HEK293 (cell line): ENCODE data around the gene PRG2.

ENCODE experiments used
- CTCF ChIA-PET: fragments of 350-600 bp; formaldehyde crosslinking; extraction: SDS; loops from one replicate; lab custom pipeline; 2021; ENCODE audit warnings: antibody characterized with exemption; lab: Yijun Ruan, JAX
- POLR2A ChIA-PET: fragments of 300-600 bp; formaldehyde crosslinking; extraction: SDS; loops from one replicate; lab custom pipeline; 2020; ENCODE audit warnings: antibody characterized with exemption, inconsistent platforms; lab: Yijun Ruan, JAX
- H3K27ac ChIP-seq: fragments of 200-500 bp; sonication (Bioruptor generic); 2 replicates; pipeline ENCODE4 v1.5.1; 2014; ENCODE audit warnings: low read depth, low read length, control low read depth, inconsistent platforms; ENCODE audit errors: extremely low read depth
- H3K36me3 ChIP-seq, 2 experiments: fragments of 200-500 bp in 1 of 2; sonication (Bioruptor generic) in 1 of 2; 1 replicate in 1 of 2; 2 replicates in 1 of 2; pipeline ENCODE4 v1.5.1; 2014 to 2017; ENCODE audit warnings: inconsistent platforms in 2 of 2, low read length in 2 of 2; ENCODE audit not compliant: control insufficient read depth in 2 of 2, insufficient read depth in 1 of 2
- H3K4me1 ChIP-seq: fragments of 200-500 bp; sonication (Bioruptor generic); 2 replicates; pipeline ENCODE4 v1.5.1; 2014; ENCODE audit warnings: mild to moderate bottlenecking, low read length, inconsistent platforms; ENCODE audit not compliant: control insufficient read depth, insufficient read depth
- H3K4me3 ChIP-seq: 2 replicates; pipeline ENCODE4 v1.5.1; 2011; ENCODE audit warnings: low read depth, mild to moderate bottlenecking, control low read depth, low read length, moderate library complexity
- H3K9me3 ChIP-seq: fragments of 200-500 bp; sonication (Bioruptor generic); 2 replicates; pipeline ENCODE4 v1.5.1; 2014; ENCODE audit warnings: low read depth, low read length, inconsistent platforms; ENCODE audit not compliant: control insufficient read depth, insufficient read depth
- BCL11A ChIP-seq: fragments of 450-650 bp; formaldehyde crosslinking; IDR thresholded peaks from 2 replicates; pipeline ENCODE4 v1.5.1; 2016; ENCODE audit warnings: low read depth, missing biosample characterization, missing genetic modification characterization
- GFI1B ChIP-seq: fragments of 450-650 bp; formaldehyde crosslinking; IDR thresholded peaks from 2 replicates; pipeline ENCODE4 v1.5.1; 2016; ENCODE audit warnings: missing biosample characterization, missing genetic modification characterization
- GLIS1 ChIP-seq: fragments of 450-650 bp; formaldehyde crosslinking; IDR thresholded peaks from 2 replicates; pipeline ENCODE4 v1.5.1; 2016; ENCODE audit warnings: missing biosample characterization, missing genetic modification characterization
- MEIS1 ChIP-seq: sonication (generic); formaldehyde crosslinking; IDR thresholded peaks from 2 replicates; pipeline ENCODE4 v1.8.1; 2022; ENCODE audit warnings: missing genetic modification reagents, mild to moderate bottlenecking, borderline replicate concordance
- OSR2 ChIP-seq: fragments of 450-650 bp; formaldehyde crosslinking; IDR thresholded peaks from 2 replicates; pipeline ENCODE4 v1.5.1; 2016; ENCODE audit warnings: missing biosample characterization, missing genetic modification characterization
- SCRT1 ChIP-seq: fragments of 450-650 bp; formaldehyde crosslinking; IDR thresholded peaks from 2 replicates; pipeline ENCODE4 v1.5.1; 2016; ENCODE audit warnings: missing biosample characterization, missing genetic modification characterization, borderline replicate concordance
- SCRT2 ChIP-seq: fragments of 450-650 bp; formaldehyde crosslinking; IDR thresholded peaks from 2 replicates; pipeline ENCODE4 v1.5.1; 2016; ENCODE audit warnings: missing biosample characterization, missing genetic modification characterization
- ZBTB17 ChIP-seq: fragments of 450-650 bp; formaldehyde crosslinking; IDR thresholded peaks from 2 replicates; pipeline ENCODE4 v1.5.1; 2016; ENCODE audit warnings: missing biosample characterization, missing genetic modification characterization
- ZBTB8A ChIP-seq: fragments of 450-650 bp; formaldehyde crosslinking; IDR thresholded peaks from 2 replicates; pipeline ENCODE4 v1.5.1; 2016; ENCODE audit warnings: missing biosample characterization, missing genetic modification characterization
- ZEB2 ChIP-seq: fragments of 450-650 bp; formaldehyde crosslinking; IDR thresholded peaks from 2 replicates; pipeline ENCODE4 v1.5.1; 2016; ENCODE audit warnings: missing biosample characterization, missing genetic modification characterization
- ZFHX2 ChIP-seq: fragments of 450-650 bp; formaldehyde crosslinking; conservative IDR thresholded peaks from 2 replicates; pipeline ENCODE4 v1.5.1; 2016; ENCODE audit warnings: missing biosample characterization, missing genetic modification characterization
- ZNF112 ChIP-seq: fragments of 450-650 bp; formaldehyde crosslinking; IDR thresholded peaks from 2 replicates; pipeline ENCODE4 v1.5.0; 2017; ENCODE audit warnings: missing biosample characterization, missing genetic modification characterization
- ZNF114 ChIP-seq: fragments of 450-650 bp; formaldehyde crosslinking; IDR thresholded peaks from 2 replicates; pipeline ENCODE4 v1.5.0; 2017; ENCODE audit warnings: missing biosample characterization, missing genetic modification characterization
- ZNF37A ChIP-seq: fragments of 450-650 bp; IDR thresholded peaks from 2 replicates; pipeline ENCODE4 v1.5.1; 2018; ENCODE audit warnings: missing biosample characterization, missing genetic modification characterization
- ZNF423 ChIP-seq: fragments of 450-650 bp; formaldehyde crosslinking; IDR thresholded peaks from 2 replicates; pipeline ENCODE4 v1.5.1; 2016; ENCODE audit warnings: missing biosample characterization, missing genetic modification characterization
- ZNF521 ChIP-seq: fragments of 450-650 bp; formaldehyde crosslinking; IDR thresholded peaks from 2 replicates; pipeline ENCODE4 v1.5.1; 2017; ENCODE audit warnings: missing biosample characterization, mild to moderate bottlenecking, missing genetic modification characterization
- ZNF610 ChIP-seq: fragments of 450-650 bp; formaldehyde crosslinking; IDR thresholded peaks from 2 replicates; pipeline ENCODE4 v1.5.1; 2016; ENCODE audit warnings: missing biosample characterization, missing genetic modification characterization, borderline replicate concordance
- ZNF623 ChIP-seq: fragments of 450-650 bp; formaldehyde crosslinking; IDR thresholded peaks from 2 replicates; pipeline ENCODE4 v1.5.1; 2016; ENCODE audit warnings: missing biosample characterization, missing genetic modification characterization
- ZNF626 ChIP-seq: fragments of 450-650 bp; sonication (Bioruptor Pico); formaldehyde crosslinking; IDR thresholded peaks from 2 replicates; pipeline ENCODE4 v1.5.1; 2018; ENCODE audit warnings: missing biosample characterization, missing genetic modification characterization, inconsistent platforms
- ZNF664 ChIP-seq: fragments of 450-650 bp; formaldehyde crosslinking; IDR thresholded peaks from 2 replicates; pipeline ENCODE4 v1.5.1; 2016; ENCODE audit warnings: missing biosample characterization, missing genetic modification characterization
- ZNF791 ChIP-seq: fragments of 450-650 bp; formaldehyde crosslinking; IDR thresholded peaks from 2 replicates; pipeline ENCODE4 v1.5.1; 2016; ENCODE audit warnings: missing biosample characterization, missing genetic modification characterization
- TF ChIP-seq, protein P1 (sequence below): fragments of 450-650 bp; formaldehyde crosslinking; IDR thresholded peaks from 2 replicates; pipeline ENCODE4 v1.5.1; 2016; ENCODE audit warnings: missing biosample characterization, missing genetic modification characterization

Gene PRG2

DNA sequence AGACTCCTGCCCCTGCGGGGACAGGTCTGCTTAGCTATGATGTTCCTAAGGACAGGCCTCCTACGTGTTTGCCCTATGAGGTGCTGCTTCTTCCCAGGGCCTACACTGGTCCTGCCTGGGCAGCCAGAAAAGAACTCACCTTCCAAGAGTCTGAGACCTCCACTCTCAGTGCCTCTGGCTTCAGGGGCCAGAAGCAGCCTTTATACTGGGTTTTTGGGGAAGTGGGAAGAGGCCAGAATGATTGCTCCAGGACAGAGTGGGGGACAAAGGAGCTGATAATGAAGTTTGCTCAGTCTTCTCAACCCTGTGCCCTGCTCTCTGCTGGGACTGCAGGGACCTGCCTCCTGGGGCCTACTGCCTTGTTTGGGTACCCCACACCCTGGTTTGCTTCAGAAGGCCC lies 9.5 kb downstream of the PRG2 start, which contains the start of gene PRG3:
Gene PRG3, minus strand, starts transcription at position 176 of the 400 bp plus-strand sequence. CDS start 442 bp downstream, outside the sequence.
- Histone ChIP-seq H3K4me3 (no peak within 1 kb of the TSS), H3K27ac (no peak within 1 kb of the TSS), H3K9me3 (no peaks in the 10 kb centered on the region), H3K36me3 (no peaks in the 10 kb centered on the region), H3K4me1 (no peaks in the 10 kb centered on the region)
- no peak for TF ChIP-seq ZNF626
- TF ChIP-seq ZNF791 (tag by site-specific recombination) = no peak
- TF ChIP-seq ZBTB17 = no peak
- no peak for TF ChIP-seq GFI1B (tag by site-specific recombination)
- TF ChIP-seq ZNF664 (tag by site-specific recombination) = no peak
- TF ChIP-seq BCL11A (tag by site-specific recombination) = no peak
- TF ChIP-seq OSR2 (tag by site-specific recombination) = no peak
- no peak for TF ChIP-seq ZNF37A (tag by site-specific recombination)
- TF ChIP-seq ZBTB8A (tag by site-specific recombination) = no peak
- TF ChIP-seq MEIS1 (CRISPR knock-in tag) = no peak
- ChIA-PET CTCF (interaction anchor here (0.6 kb wide), 1 partner anchor 146 kb away, joined by 3 read pairs; no protein-coding TSS in a partner anchor), POLR2A (interaction anchor here (0.7 kb wide), 1 partner anchor 8 kb away, joined by 4 read pairs; no protein-coding TSS in a partner anchor)

DNA sequence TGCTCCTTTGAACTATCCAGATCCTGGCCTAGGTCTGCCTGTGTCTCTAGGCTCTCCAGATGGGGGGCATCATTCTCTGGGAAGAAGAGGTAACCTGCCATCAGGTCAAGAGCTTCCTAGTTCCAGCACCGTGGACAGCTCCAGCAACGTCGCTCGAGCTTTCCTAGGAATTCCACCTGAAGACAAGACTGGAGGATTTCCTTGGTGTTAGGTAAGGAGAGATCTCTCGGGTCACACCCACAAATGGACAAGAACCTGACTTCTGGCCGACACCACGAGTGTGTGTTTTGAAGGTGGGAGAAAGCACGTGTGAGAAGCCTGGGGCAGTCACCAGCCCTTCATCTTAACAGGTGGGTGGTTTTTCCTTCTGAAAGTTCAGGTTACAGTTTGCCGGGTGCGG lies 10.7 kb downstream of the PRG2 start:
- ChIA-PET CTCF (interaction anchor here (1.0 kb wide), 1 partner anchor 80 kb away, joined by 4 read pairs; the partner anchor contains the start of gene RTN4RL2), POLR2A (no interaction called here)
- H3K4me1 ChIP-seq = no peaks in the 10 kb centered on the region
- H3K4me3 ChIP-seq = no peak overlapping the region
- H3K36me3 ChIP-seq = no peaks in the 10 kb centered on the region
- no peaks in the 10 kb centered on the region for H3K9me3 ChIP-seq
- TF ChIP-seq, protein P1, sequence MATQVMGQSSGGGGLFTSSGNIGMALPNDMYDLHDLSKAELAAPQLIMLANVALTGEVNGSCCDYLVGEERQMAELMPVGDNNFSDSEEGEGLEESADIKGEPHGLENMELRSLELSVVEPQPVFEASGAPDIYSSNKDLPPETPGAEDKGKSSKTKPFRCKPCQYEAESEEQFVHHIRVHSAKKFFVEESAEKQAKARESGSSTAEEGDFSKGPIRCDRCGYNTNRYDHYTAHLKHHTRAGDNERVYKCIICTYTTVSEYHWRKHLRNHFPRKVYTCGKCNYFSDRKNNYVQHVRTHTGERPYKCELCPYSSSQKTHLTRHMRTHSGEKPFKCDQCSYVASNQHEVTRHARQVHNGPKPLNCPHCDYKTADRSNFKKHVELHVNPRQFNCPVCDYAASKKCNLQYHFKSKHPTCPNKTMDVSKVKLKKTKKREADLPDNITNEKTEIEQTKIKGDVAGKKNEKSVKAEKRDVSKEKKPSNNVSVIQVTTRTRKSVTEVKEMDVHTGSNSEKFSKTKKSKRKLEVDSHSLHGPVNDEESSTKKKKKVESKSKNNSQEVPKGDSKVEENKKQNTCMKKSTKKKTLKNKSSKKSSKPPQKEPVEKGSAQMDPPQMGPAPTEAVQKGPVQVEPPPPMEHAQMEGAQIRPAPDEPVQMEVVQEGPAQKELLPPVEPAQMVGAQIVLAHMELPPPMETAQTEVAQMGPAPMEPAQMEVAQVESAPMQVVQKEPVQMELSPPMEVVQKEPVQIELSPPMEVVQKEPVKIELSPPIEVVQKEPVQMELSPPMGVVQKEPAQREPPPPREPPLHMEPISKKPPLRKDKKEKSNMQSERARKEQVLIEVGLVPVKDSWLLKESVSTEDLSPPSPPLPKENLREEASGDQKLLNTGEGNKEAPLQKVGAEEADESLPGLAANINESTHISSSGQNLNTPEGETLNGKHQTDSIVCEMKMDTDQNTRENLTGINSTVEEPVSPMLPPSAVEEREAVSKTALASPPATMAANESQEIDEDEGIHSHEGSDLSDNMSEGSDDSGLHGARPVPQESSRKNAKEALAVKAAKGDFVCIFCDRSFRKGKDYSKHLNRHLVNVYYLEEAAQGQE (tag by site-specific recombination) = peak; percentile 94
- TF ChIP-seq ZNF423 (tag by site-specific recombination) (no peak), ZNF114 (tag by site-specific recombination) (no peak), GLIS1 (tag by site-specific recombination) (no peak), SCRT2 (0 out of 2 replicates have a peak, but pooled peaks have one; percentile 19), ZNF623 (tag by site-specific recombination) (no peak), SCRT1 (tag by site-specific recombination) (0 out of 2 replicates have a peak, but pooled peaks have one; percentile 13), ZNF521 (tag by site-specific recombination) (no peak)
- H3K27ac ChIP-seq = no peak overlapping the region

DNA sequence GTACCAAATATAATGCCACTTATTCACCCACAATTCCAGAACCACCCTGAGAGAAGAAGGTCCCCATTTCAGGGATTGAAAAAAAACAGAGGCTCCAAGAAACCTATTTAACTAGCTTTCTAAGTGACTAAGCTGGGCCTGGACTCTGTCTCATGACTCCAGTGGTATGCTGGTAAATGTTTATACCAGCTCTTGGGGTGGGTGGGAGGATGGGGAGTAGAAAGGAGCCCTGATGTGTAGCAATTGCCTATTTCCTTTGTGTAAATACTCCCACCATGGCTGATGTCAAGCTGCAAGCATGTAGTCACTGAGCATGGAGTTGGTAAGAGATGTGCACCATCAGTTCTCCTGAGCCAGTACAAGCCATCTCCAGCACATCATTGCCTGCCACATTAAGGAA lies 12.3 kb downstream of the PRG2 start:
- no peaks in the 10 kb centered on the region for H3K36me3 ChIP-seq
- H3K27ac ChIP-seq = no peak overlapping the region
- ChIA-PET POLR2A (no interaction called here), CTCF (no interaction called here)
- H3K9me3 ChIP-seq = no peaks in the 10 kb centered on the region
- H3K4me3 ChIP-seq = no peak overlapping the region
- no peaks in the 10 kb centered on the region for H3K4me1 ChIP-seq
- TF ChIP-seq ZNF610 (tag by site-specific recombination) (no peak), ZEB2 (tag by site-specific recombination) (no peak), ZFHX2 (tag by site-specific recombination) (0 out of 2 replicates have a peak, but pooled peaks have one; percentile 14), ZNF112 (tag by site-specific recombination) (no peak)
- TF ChIP-seq, all 188 proteins: peak for 1
